Esophagus muscularis mucosa (tissue), 4 donors: ENCODE results near the gene DGKZ.
"Not testable (repeated sequence)": the region's sequence is repeated elsewhere in the genome, so short reads cannot be mapped to it uniquely, and the experiment has no call there.

ENCODE experiments used
- EP300 ChIP-seq: sonication (generic); formaldehyde crosslinking; IDR thresholded peaks from one replicate; pipeline ENCODE4 v1.6.1; 2017; ENCODE audit warnings: antibody characterized with exemption
- POLR2A ChIP-seq: fragments of 450-650 bp; IDR thresholded peaks from one replicate; pipeline ENCODE4 v1.6.1; 2017; ENCODE audit warnings: antibody characterized with exemption, moderate library complexity, mild to moderate bottlenecking, low read depth
- POLR2AphosphoS5 ChIP-seq, 2 donors: sonication (generic); formaldehyde crosslinking; IDR thresholded peaks; one replicate each; pipeline ENCODE4 v1.6.1; 2017; ENCODE audit warnings: antibody characterized with exemption in 2 of 2
- TF ChIP-seq, protein P1 (sequence below), 3 experiments: fragments of 200-600 bp in 2 of 3; fragments of 450-650 bp in 1 of 3; sonication (generic) in 2 of 3; IDR thresholded peaks; one replicate each; pipeline ENCODE4 v1.5.1; 2017 to 2019; ENCODE audit warnings: antibody characterized with exemption in 3 of 3, mild to moderate bottlenecking in 2 of 3, moderate library complexity in 1 of 3

DNA sequence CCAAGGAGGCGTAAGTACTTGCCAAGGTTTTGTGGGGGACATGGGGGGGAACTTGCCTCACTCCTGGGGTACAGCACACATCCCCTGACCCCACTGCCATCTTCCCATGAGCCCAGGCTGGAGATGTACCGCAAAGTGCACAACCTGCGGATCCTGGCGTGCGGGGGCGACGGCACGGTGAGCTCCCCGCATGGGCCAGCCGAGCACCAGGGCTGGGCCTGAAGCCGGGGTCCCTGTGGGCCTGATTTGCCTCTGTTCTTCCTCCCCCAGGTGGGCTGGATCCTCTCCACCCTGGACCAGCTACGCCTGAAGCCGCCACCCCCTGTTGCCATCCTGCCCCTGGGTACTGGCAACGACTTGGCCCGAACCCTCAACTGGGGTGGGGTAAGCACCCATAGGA is 25.2 kb downstream of the DGKZ start:
- TF ChIP-seq, protein P1, sequence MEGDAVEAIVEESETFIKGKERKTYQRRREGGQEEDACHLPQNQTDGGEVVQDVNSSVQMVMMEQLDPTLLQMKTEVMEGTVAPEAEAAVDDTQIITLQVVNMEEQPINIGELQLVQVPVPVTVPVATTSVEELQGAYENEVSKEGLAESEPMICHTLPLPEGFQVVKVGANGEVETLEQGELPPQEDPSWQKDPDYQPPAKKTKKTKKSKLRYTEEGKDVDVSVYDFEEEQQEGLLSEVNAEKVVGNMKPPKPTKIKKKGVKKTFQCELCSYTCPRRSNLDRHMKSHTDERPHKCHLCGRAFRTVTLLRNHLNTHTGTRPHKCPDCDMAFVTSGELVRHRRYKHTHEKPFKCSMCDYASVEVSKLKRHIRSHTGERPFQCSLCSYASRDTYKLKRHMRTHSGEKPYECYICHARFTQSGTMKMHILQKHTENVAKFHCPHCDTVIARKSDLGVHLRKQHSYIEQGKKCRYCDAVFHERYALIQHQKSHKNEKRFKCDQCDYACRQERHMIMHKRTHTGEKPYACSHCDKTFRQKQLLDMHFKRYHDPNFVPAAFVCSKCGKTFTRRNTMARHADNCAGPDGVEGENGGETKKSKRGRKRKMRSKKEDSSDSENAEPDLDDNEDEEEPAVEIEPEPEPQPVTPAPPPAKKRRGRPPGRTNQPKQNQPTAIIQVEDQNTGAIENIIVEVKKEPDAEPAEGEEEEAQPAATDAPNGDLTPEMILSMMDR (IDR thresholded peaks at IDR 0.05): not testable (repeated sequence)
- not testable (repeated sequence) for TF ChIP-seq POLR2A; POLR2AphosphoS5 (IDR thresholded peaks at IDR 0.05); EP300
